GM19025 (cell line): Measurements from ENCODE around the gene PIP4K2B.

Source experiments
- ATAC-seq: cut with Tn5 transposase; IDR thresholded peaks from one replicate; pipeline ENCODE4 v1.9.1; 2021; ENCODE audit warnings: mild to moderate bottlenecking, low read depth, moderate library complexity; ENCODE audit not compliant: unreplicated experiment

PIP4K2B gene

DNA sequence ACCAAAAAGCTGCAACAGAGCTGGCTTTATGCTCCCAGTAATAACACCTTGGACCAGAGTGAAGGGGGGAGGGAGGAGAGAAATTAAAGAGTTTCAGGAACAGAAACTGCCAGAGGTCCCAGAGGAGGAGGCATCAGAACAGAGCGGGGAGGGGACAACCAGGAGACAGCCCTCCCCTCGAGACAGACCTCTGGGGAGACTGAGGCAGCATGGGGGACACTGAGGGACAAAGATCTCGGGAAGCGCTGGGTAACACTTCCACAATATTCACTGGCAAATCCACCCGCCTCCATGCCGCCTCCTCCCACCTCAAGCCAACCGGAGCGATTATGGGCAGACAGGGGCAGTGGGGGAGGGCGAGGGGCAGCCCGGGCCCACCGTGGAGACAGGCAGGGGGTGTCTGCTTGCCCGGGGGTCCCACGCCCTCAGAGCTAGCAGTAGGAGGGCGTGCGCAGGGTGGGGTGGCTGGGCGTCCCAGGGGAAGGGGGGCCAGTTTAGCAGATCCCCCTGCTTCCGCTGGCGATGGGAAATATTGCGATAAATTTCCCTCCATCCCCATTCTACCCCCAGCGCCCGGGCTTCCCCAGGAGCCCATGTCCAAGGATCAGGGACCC, 52.4 kb downstream of the PIP4K2B start:
- no peak for ATAC-seq

- ATAC-seq, result no peak
Measured at GRCh38 chr17:38746004-38746848, 53.1 kb downstream of the PIP4K2B start.

DNA sequence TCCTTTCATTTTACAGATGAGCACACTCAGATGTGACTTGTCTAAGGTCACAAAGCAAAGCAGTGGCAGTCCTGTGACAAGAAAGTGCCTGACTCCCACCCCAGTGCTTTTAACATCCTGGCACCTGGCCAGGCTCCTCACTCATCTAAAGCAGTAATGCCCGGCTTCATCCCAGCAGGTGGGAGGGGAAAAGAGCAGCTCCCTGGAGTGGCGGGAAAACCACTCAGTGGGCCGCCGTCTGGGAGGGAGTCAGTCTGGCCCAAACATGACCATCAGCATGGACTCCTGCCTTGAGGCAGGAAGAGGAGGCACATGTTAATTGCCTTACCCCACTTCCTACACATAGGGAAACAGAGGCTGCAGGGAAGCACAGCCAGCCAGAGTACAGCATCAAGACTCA, 53.8 kb downstream of the PIP4K2B start:
- ATAC-seq, result no peak

GRCh38 chr17:38743556-38744171, 55.7 kb downstream of the PIP4K2B start:
- ATAC-seq, result no peak

DNA sequence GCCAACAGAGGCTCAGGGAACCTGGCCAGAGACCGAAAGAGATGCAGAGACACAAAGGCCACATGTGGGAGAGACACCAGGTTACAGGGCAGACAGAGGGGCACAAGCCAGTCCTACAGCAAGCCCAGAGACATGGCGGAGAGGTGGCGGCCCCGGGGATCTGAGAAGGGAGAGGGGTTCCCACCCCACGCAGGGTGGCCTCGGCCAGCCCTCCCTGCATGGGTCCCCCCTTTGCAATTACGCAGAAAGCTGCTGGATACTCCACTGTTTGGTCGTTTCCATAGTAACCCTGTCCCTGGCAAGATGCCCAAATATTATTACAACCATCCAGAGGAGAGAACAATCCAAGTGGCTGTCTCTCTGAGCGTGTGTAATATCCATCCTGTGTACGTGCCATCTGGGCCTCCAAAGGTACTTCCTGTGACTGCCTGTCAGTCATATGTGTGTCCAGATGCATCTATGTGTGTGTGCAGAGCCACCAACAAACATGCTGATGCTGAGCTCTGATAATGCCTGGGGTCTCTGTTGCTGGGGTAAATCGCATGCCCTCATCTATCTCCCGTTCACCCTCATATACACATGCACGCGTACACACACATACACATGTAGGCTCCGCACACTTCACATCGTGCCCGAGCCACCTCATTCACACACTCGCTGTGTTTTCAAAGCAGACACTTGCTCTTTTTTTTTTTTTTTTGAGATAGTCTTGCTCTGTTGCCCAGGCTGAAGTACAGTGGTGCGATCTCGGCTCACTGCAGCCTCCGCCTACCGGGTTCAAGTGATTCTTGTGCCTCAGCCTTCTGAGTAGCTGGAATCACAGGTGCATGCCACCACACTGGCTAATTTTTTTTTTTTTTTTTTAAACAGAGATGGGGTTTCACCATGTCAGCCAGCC, 56.7 kb downstream of the PIP4K2B start:
- ATAC-seq, result no peak

- ATAC-seq, result no peak
Measured at GRCh38 chr17:38741921-38742410, 57.4 kb downstream of the PIP4K2B start.

- ATAC-seq, result no peak
Measured at GRCh38 chr17:38741461-38741860, 57.9 kb downstream of the PIP4K2B start.

GRCh38 chr17:38740806-38741205, 58.5 kb downstream of the PIP4K2B start:
- ATAC-seq, result no peak

- ATAC-seq, result no peak
Measured at GRCh38 chr17:38740044-38740443, 59.3 kb downstream of the PIP4K2B start.

DNA sequence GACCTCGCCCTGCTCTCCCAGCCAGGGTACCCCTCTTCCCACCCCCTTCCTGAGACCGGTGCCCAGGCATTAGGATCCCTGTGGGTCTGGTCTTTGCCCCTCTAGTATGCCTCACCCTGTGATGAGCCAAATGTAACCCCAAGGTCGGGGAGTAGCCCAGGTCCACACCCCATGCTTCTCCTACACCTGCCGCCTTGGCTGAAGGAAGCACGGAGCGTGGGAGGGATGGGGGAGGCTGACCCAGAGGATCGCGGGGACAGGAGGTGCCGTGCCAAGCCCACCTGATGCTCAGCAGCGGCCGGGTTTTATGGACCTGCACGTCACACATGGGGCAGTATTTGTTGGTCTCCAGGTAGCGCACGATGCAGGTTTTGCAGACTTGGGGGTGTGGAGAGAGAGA, 60.1 kb downstream of the PIP4K2B start:
- no peak for ATAC-seq

DNA sequence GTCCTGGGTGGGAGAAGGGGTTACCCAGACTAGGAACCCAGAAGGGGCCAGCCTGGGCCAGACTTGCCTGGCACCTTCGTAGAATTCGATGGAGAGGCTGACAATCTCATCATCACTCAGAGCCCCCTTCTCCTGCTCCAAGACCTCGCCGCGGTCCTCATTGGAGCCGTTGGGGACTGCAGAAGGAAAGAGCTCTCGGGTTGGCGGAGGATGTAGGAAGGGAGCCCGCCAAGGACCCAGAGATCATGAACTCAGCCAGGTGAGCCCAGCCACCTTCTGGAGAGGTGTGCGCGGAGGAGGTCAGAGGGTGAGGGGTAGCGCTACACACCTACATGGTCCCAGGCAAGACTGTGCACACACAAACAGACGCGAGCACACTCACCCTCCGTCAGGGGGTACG, 60.7 kb downstream of the PIP4K2B start:
- no peak for ATAC-seq

DNA sequence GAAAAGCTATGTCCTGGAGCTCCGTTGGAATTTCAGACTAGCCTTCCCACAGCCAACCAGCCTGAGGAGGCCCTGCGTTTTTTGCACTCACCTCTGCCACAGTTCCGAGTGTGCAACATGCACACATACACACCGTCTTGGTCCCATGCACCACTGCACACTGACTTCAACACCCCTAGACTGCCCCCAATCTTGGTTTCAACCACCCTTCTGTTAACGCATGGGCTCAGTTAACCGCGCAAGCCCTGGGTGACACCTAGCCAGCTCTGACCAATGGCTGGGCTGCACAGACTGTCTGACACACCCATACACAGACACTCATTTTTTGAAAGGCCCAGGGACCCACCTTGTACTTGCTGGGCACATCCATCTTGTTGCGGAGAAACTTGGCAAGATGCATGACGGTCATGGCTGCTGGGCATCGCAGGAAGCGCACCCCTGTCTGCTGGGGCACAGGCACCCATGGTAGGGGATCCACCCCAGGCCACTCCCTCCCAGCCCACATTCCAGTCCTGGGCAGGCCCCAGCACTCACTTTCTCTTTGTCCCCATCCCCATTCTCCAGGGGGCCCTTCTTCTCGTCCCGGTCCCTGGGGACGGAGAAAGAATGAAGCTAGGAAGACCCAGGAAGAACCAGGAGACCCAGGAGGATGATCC, 61.2 kb downstream of the PIP4K2B start:
- ATAC-seq, result no peak

GRCh38 chr17:38735161-38735997, 64.0 kb downstream of the PIP4K2B start:
- no peak for ATAC-seq

- no peak for ATAC-seq
Measured at GRCh38 chr17:38733982-38734973, 65.1 kb downstream of the PIP4K2B start.

- ATAC-seq, result no peak
Measured at GRCh38 chr17:38733282-38733981, 65.9 kb downstream of the PIP4K2B start.

- ATAC-seq, result no peak
Measured at GRCh38 chr17:38732376-38733281, 66.7 kb downstream of the PIP4K2B start.
